ENCODE results near the gene OR11A1.

OR11A1 gene, protein sequence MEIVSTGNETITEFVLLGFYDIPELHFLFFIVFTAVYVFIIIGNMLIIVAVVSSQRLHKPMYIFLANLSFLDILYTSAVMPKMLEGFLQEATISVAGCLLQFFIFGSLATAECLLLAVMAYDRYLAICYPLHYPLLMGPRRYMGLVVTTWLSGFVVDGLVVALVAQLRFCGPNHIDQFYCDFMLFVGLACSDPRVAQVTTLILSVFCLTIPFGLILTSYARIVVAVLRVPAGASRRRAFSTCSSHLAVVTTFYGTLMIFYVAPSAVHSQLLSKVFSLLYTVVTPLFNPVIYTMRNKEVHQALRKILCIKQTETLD

GRCh38 chr6:29456971-29457370 lies at the start of gene OR11A1, which contains the start of gene OR2H1:
TSS of gene OR11A1 (minus strand) at chr6:29457071. CDS start at chr6:29427641, 29,430 bp downstream.
TSS of gene OR2H1 (plus strand) at chr6:29457155. CDS start at chr6:29461770, 4,615 bp downstream.
- no peak for DNase-seq (ENCODE audit: low read depth, low spot score)

DNA sequence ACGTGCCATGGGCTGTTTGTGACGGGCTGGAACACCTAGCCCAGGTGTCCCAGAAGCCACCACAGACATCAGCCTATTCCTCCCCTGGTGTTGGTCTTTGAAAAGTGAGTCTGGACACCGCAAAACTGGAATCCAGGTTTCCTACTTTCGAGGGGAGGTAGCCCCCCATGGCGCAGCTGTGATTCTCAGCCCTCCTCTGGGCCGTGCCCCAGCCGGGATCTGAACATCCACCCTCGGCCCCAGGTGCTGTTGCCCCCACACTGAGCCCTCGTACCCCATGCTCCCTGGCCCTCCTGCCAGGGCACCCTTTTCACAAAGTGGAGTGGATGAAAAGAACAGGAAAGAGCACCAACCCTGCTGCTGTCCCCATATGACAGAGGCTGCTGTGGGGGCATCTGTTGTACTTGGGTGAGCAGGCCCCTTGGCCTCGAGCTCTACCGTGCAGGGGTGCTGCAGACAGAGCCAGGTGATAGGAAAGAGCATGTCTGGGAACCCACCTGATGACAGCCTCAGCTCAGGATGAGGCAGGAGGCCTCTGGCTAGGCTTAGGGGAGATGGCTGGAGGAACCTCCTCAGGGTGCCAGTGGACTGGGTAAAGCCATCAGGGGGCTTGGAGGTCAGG lies 49.7 kb upstream of the OR11A1 start:
- DNase-seq (ENCODE audit: low read depth, low spot score) = no peak

GRCh38 chr6:29505808-29506207 lies 48.9 kb upstream of the OR11A1 start:
- DNase-seq (ENCODE audit: low read depth, low spot score) = no peak

DNA sequence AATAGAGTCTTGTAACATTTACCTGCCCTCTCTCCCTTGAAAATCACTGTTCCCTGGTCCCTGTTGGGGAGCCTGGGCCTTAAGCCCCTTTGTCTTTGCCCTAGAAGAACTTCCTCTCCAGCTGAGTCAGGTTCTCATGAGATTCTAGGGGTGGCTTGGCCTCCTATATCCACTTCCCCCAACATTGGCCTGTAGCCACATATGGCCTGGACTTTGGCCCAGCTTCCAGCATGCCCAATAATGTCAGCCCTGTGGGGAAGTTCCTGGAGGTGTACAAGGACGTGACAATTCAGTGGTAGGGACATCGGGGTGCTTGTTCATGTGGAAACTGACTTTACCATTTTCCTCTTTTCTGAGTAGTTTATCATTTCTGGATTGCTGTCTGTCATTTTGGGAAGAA lies 48.1 kb upstream of the OR11A1 start:
- DNase-seq (ENCODE audit: low read depth, low spot score) = no peak

GRCh38 chr6:29502597-29502996 lies 45.7 kb upstream of the OR11A1 start:
- no peak for DNase-seq (ENCODE audit: low read depth, low spot score)

DNA sequence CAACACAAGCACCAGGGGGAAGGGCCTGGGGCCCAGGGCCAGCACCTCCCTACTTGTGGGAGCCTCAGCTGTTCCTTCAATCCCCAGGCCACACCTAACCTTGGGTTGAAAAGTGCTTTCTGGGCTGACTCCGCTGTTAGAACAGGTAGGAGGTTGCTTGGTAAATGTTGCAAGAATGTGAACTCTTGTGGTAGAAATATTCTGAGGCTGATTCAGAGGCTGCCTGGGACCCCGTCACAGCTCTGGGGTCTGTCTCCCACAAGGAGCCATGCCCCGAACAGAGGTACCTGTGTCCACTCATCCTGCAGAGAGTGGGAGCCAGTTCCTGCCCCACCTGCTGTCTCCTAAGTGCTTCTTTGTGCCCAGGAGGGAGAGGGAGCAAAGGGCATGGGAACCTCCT lies 45.3 kb upstream of the OR11A1 start:
- no peak for DNase-seq (ENCODE audit: low read depth, low spot score)

- no peak for DNase-seq (ENCODE audit: low read depth, low spot score)
These were observed 44.2 kb upstream of the OR11A1 start for GRCh38 chr6:29501106-29501505.

GRCh38 chr6:29500594-29500993 lies 43.7 kb upstream of the OR11A1 start:
- no peak for DNase-seq (ENCODE audit: low read depth, low spot score)

DNA sequence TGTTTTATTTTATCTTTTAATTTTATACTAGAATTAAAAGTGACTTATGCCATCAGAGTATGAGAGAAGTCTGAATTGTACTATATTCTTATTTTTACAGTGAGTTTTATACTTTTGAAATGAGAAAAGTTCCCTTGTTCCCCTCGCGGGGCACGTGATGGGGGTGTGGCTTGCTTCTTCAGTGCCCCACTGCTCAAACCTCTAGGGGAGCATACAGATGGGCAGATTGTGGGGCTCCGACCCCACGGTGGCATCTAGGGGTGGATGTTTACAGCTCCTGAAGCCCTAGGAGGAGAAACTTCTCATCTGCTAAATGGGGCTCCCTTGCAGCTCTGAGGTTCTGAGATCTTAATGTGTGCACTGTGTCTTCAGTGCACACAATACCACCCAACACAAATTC lies 42.8 kb upstream of the OR11A1 start:
- DNase-seq (ENCODE audit: low read depth, low spot score) = no peak

DNA sequence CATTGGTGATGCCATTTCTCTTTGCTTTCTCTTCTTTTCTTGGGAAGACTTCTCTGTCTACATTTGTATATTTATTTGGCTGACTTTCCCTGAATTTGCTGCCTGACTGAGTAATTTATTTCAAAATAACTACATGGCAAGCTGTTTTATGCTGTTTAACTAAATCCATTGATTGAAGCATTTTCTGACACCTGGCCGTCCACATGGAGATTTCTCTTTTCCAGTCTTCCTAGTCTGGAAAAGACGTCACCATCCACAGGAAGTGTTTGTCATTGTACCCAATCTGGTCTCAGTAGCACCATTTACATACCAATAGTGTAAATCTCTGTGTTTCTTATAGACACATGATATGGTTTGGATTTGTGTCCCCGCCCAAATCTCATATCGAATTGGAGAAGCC lies 40.1 kb upstream of the OR11A1 start:
- no peak for DNase-seq (ENCODE audit: low read depth, low spot score)

- no peak for DNase-seq (ENCODE audit: low read depth, low spot score)
These were observed 38.7 kb upstream of the OR11A1 start for GRCh38 chr6:29495571-29495970.

DNA sequence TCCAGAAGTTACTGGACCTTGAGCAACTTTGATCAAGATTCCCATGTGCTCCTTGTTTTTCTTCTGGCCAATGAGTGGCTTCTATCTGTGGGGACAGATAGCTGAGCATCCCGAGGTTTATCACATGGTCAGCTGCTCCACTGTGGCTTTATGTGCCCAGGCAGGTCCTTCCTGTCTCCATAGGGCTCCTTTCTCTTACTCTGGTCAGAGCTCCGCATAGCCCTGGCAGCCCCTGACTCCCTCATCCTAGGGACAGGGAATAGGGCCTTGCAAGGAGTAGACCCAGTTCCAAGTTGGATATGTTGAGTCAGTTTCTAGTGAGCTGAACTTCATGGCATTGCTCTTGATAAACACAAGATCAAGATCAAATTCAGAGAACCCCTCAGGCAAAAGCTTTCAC lies 37.3 kb upstream of the OR11A1 start:
- DNase-seq (ENCODE audit: low read depth, low spot score) = no peak

DNA sequence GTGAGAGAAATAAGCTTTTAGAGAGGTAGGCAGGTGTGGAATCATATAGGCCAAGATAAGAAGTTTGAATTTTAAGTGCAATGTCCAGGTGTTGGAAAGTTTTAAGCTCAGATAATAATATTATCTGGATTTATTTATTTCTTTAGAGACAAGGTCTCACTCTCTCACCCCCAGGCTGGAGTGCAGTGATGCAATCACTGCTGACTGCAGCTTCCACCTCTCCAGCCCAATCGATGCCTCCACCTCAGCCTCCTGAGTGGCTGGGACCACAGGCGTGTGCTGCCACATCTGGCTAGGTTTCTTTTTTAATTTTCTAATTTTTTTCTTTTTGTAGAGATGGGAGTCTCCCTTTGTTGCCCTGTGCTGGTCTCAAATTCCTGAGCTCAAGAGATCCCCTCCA lies 36.4 kb upstream of the OR11A1 start:
- DNase-seq (ENCODE audit: low read depth, low spot score) = no peak

DNA sequence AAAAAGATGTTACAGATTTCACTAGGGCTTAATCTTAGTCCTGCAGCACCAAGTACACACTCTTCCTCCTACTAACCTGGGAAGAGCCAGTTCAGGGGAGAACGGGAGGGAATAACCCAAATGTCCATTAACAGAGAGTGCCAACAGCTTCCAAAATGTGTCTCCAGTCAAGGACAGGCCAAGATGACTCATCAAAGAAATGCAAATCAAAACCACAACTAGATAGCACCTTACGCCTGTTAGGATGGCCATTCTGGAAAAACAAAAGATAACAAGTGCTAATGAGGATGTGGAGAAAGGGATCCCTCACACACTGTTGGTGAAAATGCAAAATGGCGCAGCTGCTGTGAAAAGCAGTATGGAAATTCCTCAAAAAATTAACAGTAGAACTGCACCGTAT lies 34.7 kb upstream of the OR11A1 start:
- no peak for DNase-seq (ENCODE audit: low read depth, low spot score)

GRCh38 chr6:29490552-29490951 lies 33.7 kb upstream of the OR11A1 start:
- no peak for DNase-seq (ENCODE audit: low read depth, low spot score)

- DNase-seq (ENCODE audit: low read depth, low spot score) = no peak
These were observed 33.2 kb upstream of the OR11A1 start for GRCh38 chr6:29490055-29490454.

DNA sequence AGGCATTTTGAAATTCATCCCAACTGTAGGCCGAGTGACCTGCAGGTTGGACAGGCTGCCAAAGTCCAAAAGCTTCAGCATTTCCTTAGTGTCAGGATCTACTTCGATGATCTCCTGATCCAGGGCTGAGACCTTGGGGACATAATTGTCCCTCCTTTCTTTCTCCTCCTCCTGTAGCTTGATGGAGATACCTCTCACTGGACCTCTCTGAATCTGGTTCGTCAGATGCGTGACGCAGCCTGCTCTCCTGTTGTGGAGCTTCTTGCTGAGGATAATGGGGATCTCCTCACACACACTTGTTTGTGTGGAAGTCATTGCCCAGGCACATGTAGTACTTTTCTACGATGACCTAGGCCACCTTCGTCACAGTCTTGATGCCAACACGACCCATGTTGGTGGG lies 32.4 kb upstream of the OR11A1 start:
- no peak for DNase-seq (ENCODE audit: low read depth, low spot score)

GRCh38 chr6:29488874-29489273 lies 32.0 kb upstream of the OR11A1 start:
- DNase-seq (ENCODE audit: low read depth, low spot score) = no peak

DNA sequence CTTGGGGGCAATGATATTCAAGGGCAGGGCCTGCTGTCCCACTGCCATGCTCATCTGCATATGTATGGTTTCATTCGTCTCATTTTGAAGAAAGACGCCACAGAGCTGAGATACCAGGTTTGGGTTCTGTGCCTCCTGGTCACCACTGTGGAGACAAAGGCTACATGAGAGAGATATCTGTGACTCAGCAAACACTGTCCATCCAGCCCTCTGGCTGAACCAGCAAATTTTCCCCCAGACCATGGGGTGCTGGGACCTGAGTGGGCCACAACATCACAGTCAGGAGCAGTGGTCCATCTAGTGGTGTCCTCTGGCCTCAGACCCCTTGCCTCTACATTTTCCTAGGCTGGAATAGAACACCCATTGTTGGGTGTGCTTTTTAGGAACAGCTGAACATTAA lies 30.8 kb upstream of the OR11A1 start, which contains the start of gene MAS1L:
MAS1L (minus strand) TSS at position 297 of the 400 bp plus-strand sequence; CDS start at position 243, 54 bp downstream.
- no peak for DNase-seq (ENCODE audit: low read depth, low spot score)

GRCh38 chr6:29487131-29487530 lies 30.3 kb upstream of the OR11A1 start:
- no peak for DNase-seq (ENCODE audit: low read depth, low spot score)

DNA sequence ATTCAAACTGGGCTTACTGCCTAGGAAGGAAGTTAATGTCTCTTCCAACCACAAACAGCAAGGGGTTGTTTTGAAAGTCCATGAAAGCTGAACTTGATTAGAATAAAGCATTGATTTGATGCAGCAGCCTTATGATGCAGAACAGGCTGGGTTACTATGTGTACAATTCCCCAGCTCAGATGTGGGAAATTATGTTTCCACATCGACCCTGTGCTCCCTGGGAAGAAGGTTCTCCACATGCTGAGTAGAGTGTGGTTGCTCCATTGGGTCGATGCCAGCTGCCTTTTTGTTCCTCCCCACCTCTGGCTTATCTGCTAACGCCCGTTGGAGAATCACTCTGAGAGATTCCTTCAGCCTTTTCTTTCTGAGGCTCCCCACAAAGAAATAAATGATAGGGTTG lies 29.7 kb upstream of the OR11A1 start:
- DNase-seq (ENCODE audit: low read depth, low spot score) = no peak

GRCh38 chr6:29483735-29484134 lies 26.9 kb upstream of the OR11A1 start:
- no peak for DNase-seq (ENCODE audit: low read depth, low spot score)

DNA sequence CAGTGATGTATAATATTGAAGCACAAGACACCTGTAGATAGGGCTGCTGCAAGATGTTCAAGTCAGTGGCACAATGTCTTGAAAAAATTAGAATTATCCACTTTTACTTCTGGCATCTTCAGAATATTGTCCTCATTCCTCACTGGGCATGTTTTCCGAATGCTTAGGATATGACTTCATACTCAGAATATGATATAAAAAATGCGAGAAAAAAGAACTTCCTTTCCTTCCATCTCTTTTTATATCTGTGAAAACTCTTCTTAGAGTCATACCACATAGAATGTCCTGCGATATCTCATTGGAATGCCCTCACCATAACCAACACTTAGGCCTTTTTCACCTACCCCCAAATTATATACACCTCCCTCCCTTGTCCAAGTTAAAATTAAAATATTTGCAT lies 26.3 kb upstream of the OR11A1 start:
- DNase-seq (ENCODE audit: low read depth, low spot score) = no peak

All from smooth muscle cell of the brain vasculature (primary cell).